ENCODE results near the gene FHAD1. TPM values are rescaled to one million over a fixed set of nuclear protein-coding genes. Genes with fewer than 3 reads are reported as not detected.
"Not testable (repeated sequence)": the region's sequence is repeated elsewhere in the genome, so short reads cannot be mapped to it uniquely, and the experiment has no call there.

Gene FHAD1
- total RNA-seq, 2 experiments from 2014 or later = not detected

DNA sequence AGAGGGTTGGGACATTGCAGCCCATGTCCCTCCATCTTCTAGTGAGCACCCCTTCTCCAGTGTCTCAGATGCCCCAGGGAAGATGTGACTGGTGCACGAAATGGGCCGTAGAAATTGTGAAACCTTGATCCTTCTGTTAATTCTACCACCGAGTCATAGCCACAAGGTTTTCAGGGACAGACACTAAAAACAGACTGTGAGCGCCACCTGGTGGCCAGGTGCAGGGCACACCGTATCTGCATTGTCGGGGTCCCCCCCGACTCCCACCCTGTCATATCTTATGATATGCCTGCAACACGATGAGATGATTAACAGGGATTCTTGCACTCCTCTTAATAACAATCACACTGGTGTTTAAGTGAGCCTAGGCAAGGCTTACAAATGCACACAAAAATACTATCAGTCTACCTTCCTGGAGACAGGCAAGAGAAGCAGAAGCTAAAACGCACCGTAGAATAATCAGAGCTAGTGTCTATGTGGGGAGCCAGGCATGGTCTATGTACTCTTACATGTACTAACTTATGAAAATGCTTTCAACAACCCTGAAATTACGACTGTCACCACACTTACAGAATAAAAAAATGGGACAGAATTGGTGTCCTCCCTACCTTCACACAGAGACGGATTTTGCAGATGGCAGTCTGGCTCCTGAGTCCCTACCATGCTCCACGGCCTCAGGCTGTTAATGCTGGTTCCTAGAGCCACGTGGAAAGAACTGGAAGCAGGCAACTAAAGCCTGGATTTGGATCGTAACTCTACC lies 57.9 kb downstream of the FHAD1 start:
- ChIA-PET CTCF (ENCODE audit: unreplicated experiment) (no interaction called here), POLR2A (no interaction called here)
- Histone ChIP-seq H3K9me2 (ENCODE audit: insufficient read depth, low read length) (no peaks in the 10 kb centered on the region), H4K20me1 (ENCODE audit: insufficient read depth, low read length) (no peaks in the 10 kb centered on the region), H3K36me3 (ENCODE audit: insufficient read depth, low read length) (no peaks in the 10 kb centered on the region), H3K4me1 (ENCODE audit: insufficient read depth, low read length, poor library complexity, severe bottlenecking) (no peaks in the 10 kb centered on the region), H3K9me3 (ENCODE audit: low read length) (no peaks in the 10 kb centered on the region), H2AFZ (ENCODE audit: low read length) (no peak overlapping the region), H3K27ac (ENCODE audit: low read depth, low read length, poor library complexity, severe bottlenecking) (no peak overlapping the region), H3K79me2 (ENCODE audit: insufficient read depth, low read depth, low read length) (no peaks in the 10 kb centered on the region), H3K4me3 (ENCODE audit: low read depth, low read length, poor library complexity, severe bottlenecking) (no peak overlapping the region), H3K4me2 (ENCODE audit: low read length) (no peak overlapping the region)
- DNase-seq (ENCODE audit: low spot score) = peak; percentile 70
- BruUV-seq (replicated peaks) = no TSS peak
- TF ChIP-seq, protein P1, sequence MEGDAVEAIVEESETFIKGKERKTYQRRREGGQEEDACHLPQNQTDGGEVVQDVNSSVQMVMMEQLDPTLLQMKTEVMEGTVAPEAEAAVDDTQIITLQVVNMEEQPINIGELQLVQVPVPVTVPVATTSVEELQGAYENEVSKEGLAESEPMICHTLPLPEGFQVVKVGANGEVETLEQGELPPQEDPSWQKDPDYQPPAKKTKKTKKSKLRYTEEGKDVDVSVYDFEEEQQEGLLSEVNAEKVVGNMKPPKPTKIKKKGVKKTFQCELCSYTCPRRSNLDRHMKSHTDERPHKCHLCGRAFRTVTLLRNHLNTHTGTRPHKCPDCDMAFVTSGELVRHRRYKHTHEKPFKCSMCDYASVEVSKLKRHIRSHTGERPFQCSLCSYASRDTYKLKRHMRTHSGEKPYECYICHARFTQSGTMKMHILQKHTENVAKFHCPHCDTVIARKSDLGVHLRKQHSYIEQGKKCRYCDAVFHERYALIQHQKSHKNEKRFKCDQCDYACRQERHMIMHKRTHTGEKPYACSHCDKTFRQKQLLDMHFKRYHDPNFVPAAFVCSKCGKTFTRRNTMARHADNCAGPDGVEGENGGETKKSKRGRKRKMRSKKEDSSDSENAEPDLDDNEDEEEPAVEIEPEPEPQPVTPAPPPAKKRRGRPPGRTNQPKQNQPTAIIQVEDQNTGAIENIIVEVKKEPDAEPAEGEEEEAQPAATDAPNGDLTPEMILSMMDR (conservative IDR thresholded peaks at IDR 0.05; ENCODE audit: low read length) = peak; percentile 98
- TF ChIP-seq EZH2phosphoT487 (IDR thresholded peaks at IDR 0.05; ENCODE audit: borderline replicate concordance, low read depth, low read length) = no peak
- intact Hi-C loops (cut with micrococcal nuclease; ENCODE audit: unreplicated experiment) = loop anchor here (1.0 kb wide), 1 partner anchor 177 kb away; no protein-coding TSS in a partner anchor

- TF ChIP-seq EZH2phosphoT487 (IDR thresholded peaks at IDR 0.05; ENCODE audit: borderline replicate concordance, low read depth, low read length) = no peak
- TF ChIP-seq, protein P1 (conservative IDR thresholded peaks at IDR 0.05; ENCODE audit: low read length) = no peak
- Histone ChIP-seq H3K9me2 (ENCODE audit: insufficient read depth, low read length) (no peaks in the 10 kb centered on the region), H3K36me3 (ENCODE audit: insufficient read depth, low read length) (no peaks in the 10 kb centered on the region), H3K4me1 (ENCODE audit: insufficient read depth, low read length, poor library complexity, severe bottlenecking) (no peaks in the 10 kb centered on the region), H3K27ac (ENCODE audit: low read depth, low read length, poor library complexity, severe bottlenecking) (no peak overlapping the region), H3K4me3 (ENCODE audit: low read depth, low read length, poor library complexity, severe bottlenecking) (no peak overlapping the region), H4K20me1 (ENCODE audit: insufficient read depth, low read length) (no peaks in the 10 kb centered on the region), H3K9me3 (ENCODE audit: low read length) (no peaks in the 10 kb centered on the region), H2AFZ (ENCODE audit: low read length) (no peak overlapping the region), H3K79me2 (ENCODE audit: insufficient read depth, low read depth, low read length) (no peaks in the 10 kb centered on the region), H3K4me2 (ENCODE audit: low read length) (no peak overlapping the region)
- POLR2A ChIA-PET = no interaction called here
- no peak for DNase-seq (ENCODE audit: low spot score)
- CTCF ChIA-PET (ENCODE audit: unreplicated experiment) = no interaction called here
- intact Hi-C loops (cut with micrococcal nuclease; ENCODE audit: unreplicated experiment) = no loop called here
- BruUV-seq (replicated peaks) = no TSS peak
Measured at GRCh38 chr1:15305468-15305770, 58.4 kb downstream of the FHAD1 start.

DNA sequence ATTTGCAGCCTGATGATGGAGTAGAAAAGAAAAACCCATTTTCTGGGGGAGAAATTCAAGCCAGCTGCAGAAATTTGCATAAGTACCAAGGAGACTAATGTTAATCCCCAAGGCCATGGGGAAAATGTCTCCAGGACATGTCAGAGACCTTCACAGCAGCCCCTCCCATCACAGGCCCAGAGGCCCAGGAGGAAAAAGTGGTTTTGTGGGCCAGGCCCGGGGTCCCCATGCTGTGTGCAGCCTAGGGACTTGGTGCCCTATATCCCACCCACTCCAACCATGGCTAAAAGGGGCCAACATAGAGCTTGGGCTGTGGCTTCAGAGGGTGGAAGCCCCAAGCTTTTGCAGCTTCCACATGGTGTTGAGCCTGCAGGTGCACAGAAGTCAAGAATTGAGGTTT lies 59.3 kb downstream of the FHAD1 start:
- CTCF ChIA-PET (ENCODE audit: unreplicated experiment); H3K4me1 ChIP-seq (ENCODE audit: insufficient read depth, low read length, poor library complexity, severe bottlenecking); DNase-seq (ENCODE audit: low spot score); H2AFZ ChIP-seq (ENCODE audit: low read length); H3K9me3 ChIP-seq (ENCODE audit: low read length); H3K36me3 ChIP-seq (ENCODE audit: insufficient read depth, low read length); H3K9me2 ChIP-seq (ENCODE audit: insufficient read depth, low read length); H3K27ac ChIP-seq (ENCODE audit: low read depth, low read length, poor library complexity, severe bottlenecking); H3K4me3 ChIP-seq (ENCODE audit: low read depth, low read length, poor library complexity, severe bottlenecking); H3K79me2 ChIP-seq (ENCODE audit: insufficient read depth, low read depth, low read length); POLR2A ChIA-PET; H4K20me1 ChIP-seq (ENCODE audit: insufficient read depth, low read length); H3K4me2 ChIP-seq (ENCODE audit: low read length); BruUV-seq (replicated peaks); intact Hi-C loops (cut with micrococcal nuclease; ENCODE audit: unreplicated experiment): not testable (repeated sequence)
